HepG2 (cell line): ENCODE data around the gene HOXA7. TPM values are rescaled to one million over a fixed set of nuclear protein-coding genes. Genes with fewer than 3 reads are reported as not detected.

Experiments
- ATAC-seq: fragments of 200-7000 bp; cut with Tn5 transposase; 3 replicates; pipeline ENCODE4 v1.9.1; 2020; ENCODE audit warnings: mild to moderate bottlenecking, moderate library complexity
- BruUV-seq: library from RNA; stranded (reverse); fragments of 400-500 nt; replicated peaks from 2 replicates; lab custom pipeline; 2021; lab: Mats Ljungman, UMichigan
- CTCF ChIA-PET: fragments of 300-600 bp; formaldehyde crosslinking; extraction: SDS; loops from one replicate; lab custom pipeline; 2021; ENCODE audit warnings: low total read pairs, inconsistent platforms, low intra/inter-chr PET ratio; lab: Yijun Ruan, JAX
- POLR2A ChIA-PET: fragments of 350-600 bp; sonication (Branson Sonifier 250); formaldehyde crosslinking; loops from one replicate; lab custom pipeline; 2020; ENCODE audit warnings: antibody characterized with exemption, inconsistent platforms; lab: Yijun Ruan, JAX
- DNase-seq: peaks from one replicate; pipeline ENCODE4 v3.0.0-alpha.2; 2015; ENCODE audit warnings: low spot score
- FAIRE-seq: peaks from 3 replicates; lab custom pipeline; 2011; peaks lifted over from hg19 to GRCh38; lab: Jason Lieb, UNC
- H2AFZ ChIP-seq: one replicate; pipeline ENCODE4 v1.6.1; 2011; ENCODE audit warnings: low read length, inconsistent platforms
- H3K27ac ChIP-seq: fragments of 300-600 bp; 3 replicates; pipeline ENCODE4 v1.8.0; 2011; ENCODE audit warnings: mixed run types, mild to moderate bottlenecking, mixed read lengths, low read length, inconsistent platforms; ENCODE audit not compliant: insufficient read depth; ENCODE audit errors: extremely low read length
- H3K27me3 ChIP-seq, 2 experiments: fragments of 200-600 bp in 1 of 2; 2 replicates in 1 of 2; 3 replicates in 1 of 2; pipeline versions ENCODE4 v1.6.0 to v1.8.0; 2011; ENCODE audit warnings: low read length in 2 of 2, mild to moderate bottlenecking in 2 of 2, moderate library complexity in 2 of 2, inconsistent platforms in 1 of 2; ENCODE audit not compliant: insufficient read depth in 2 of 2, control insufficient read depth in 1 of 2
- H3K36me3 ChIP-seq, 2 experiments: fragments of 200-600 bp in 1 of 2; replicated peaks in 1 of 2; 2 replicates in 1 of 2; 3 replicates in 1 of 2; pipeline versions ENCODE4 v1.5.1 to v1.8.0; 2011; ENCODE audit warnings: low read length in 2 of 2, inconsistent platforms in 1 of 2; ENCODE audit not compliant: insufficient read depth in 2 of 2, control insufficient read depth in 1 of 2
- H3K4me1 ChIP-seq: 2 replicates; pipeline ENCODE4 v1.5.1; 2012; ENCODE audit warnings: low read length, inconsistent platforms; ENCODE audit not compliant: insufficient read depth
- H3K4me2 ChIP-seq: 2 replicates; pipeline ENCODE4 v1.6.0; 2011; ENCODE audit warnings: low read depth, low read length, inconsistent platforms
- H3K4me3 ChIP-seq, 3 experiments: fragments of 200-600 bp in 1 of 3; sonication (generic), shearing (Covaris generic) in 1 of 3; replicated peaks in 1 of 3; 2 replicates each; pipeline ENCODE4 v1.5.1; 2011 to 2016; ENCODE audit warnings: low read length in 3 of 3, inconsistent platforms in 2 of 3, low read depth in 2 of 3, mild to moderate bottlenecking in 2 of 3, control low read depth in 1 of 3, mixed read lengths in 1 of 3; ENCODE audit not compliant: insufficient read depth in 1 of 3
- H3K79me2 ChIP-seq: one replicate; pipeline ENCODE4 v1.6.1; 2011; ENCODE audit warnings: low read length, inconsistent platforms; ENCODE audit not compliant: insufficient read depth
- H3K9ac ChIP-seq: 2 replicates; pipeline ENCODE4 v1.6.0; 2011; ENCODE audit warnings: mild to moderate bottlenecking, low read depth, low read length, inconsistent platforms; ENCODE audit not compliant: insufficient read depth
- H3K9me3 ChIP-seq: 2 replicates; pipeline ENCODE4 v1.5.1; 2012; ENCODE audit warnings: mild to moderate bottlenecking, low read length
- H4K20me1 ChIP-seq: 2 replicates; pipeline ENCODE4 v1.6.0; 2011; ENCODE audit warnings: inconsistent platforms, mild to moderate bottlenecking, low read length, moderate library complexity; ENCODE audit not compliant: insufficient read depth
- MAF1 ChIP-seq: sonication (generic); formaldehyde crosslinking; IDR thresholded peaks from 2 replicates; pipeline ENCODE4 v1.5.0; 2020; ENCODE audit warnings: missing genetic modification reagents, borderline replicate concordance
- MBNL3 ChIP-seq: fragments of 250-450 bp; sonication (Bioruptor Pico); conservative IDR thresholded peaks from 2 replicates; pipeline ENCODE4 v1.8.0; 2022; ENCODE audit warnings: mild to moderate bottlenecking, inconsistent platforms
- PAX8 ChIP-seq: sonication (generic); formaldehyde crosslinking; IDR thresholded peaks from 2 replicates; pipeline ENCODE4 v1.8.0; 2022; ENCODE audit warnings: mild to moderate bottlenecking, missing genetic modification reagents, borderline replicate concordance
- TCF12 ChIP-seq, 2 experiments: fragments of 450-650 bp in 1 of 2; sonication (generic) in 1 of 2; formaldehyde crosslinking in 1 of 2; IDR thresholded peaks; 2 replicates each; pipeline versions ENCODE4 v1.6.1 to v1.8.0; 2017 to 2022; ENCODE audit warnings: antibody characterized with exemption in 1 of 2, mild to moderate bottlenecking in 1 of 2, missing genetic modification reagents in 1 of 2, moderate library complexity in 1 of 2
- ZNF180 ChIP-seq: sonication (generic); formaldehyde crosslinking; IDR thresholded peaks from 2 replicates; pipeline ENCODE4 v1.4.0; 2020; ENCODE audit warnings: low read depth, missing genetic modification reagents, borderline replicate concordance
- ZNF441 ChIP-seq: sonication (generic); formaldehyde crosslinking; IDR thresholded peaks from 2 replicates; pipeline ENCODE4 v1.7.0; 2021; ENCODE audit warnings: missing genetic modification reagents, borderline replicate concordance
- WGBS: methylation state at CpG from one replicate; pipeline ENCODE4 v1.1.6; 2017; ENCODE audit warnings: low lambda C conversion rate; 5-methylcytosine and 5-hydroxymethylcytosine counted together
- in situ Hi-C: cut with HindIII; loops from 2 replicates; pipeline ENCODE4 v1.10.0; 2017; ENCODE audit warnings: low pct_unique_long_range_greater_than_20kb; ENCODE audit not compliant: extremely low pct_ligation_motif_present
- intact Hi-C: fragments of 100-400 bp; cut with micrococcal nuclease; formaldehyde crosslinking; loops from one replicate; pipeline ENCODE4 v1.10.0; 2022; ENCODE audit not compliant: unreplicated experiment
- polyA plus RNA-seq, 8 experiments: library from polyadenylated mRNA; depleted of rRNA in 3 of 8; stranded (reverse) in 7 of 8; unstranded in 1 of 8; fragments of >200 nt; fragmentation: Illumina TruSeq in 4 of 8; extraction: Trizol in 4 of 8; gene quantifications; 2 replicates each; pipeline versions ENCODE4 v1.2.1 to v1.2.3, GENCODE V29; 2011 to 2016; ENCODE audit warnings: low read depth in 4 of 8, missing spikeins in 1 of 8, mixed read lengths in 1 of 8; ENCODE audit not compliant: insufficient read depth in 1 of 8
- total RNA-seq, 5 experiments: library from RNA; depleted of rRNA; stranded (reverse); fragments of >200 nt; fragmentation: Illumina TruSeq; extraction: Trizol; gene quantifications; 2 replicates each; pipeline ENCODE4 v1.2.3, GENCODE V29; 2016; ENCODE audit warnings: low read depth in 1 of 5
- TF ChIP-seq, protein P1 (sequence below): sonication (generic); formaldehyde crosslinking; IDR thresholded peaks from 2 replicates; pipeline ENCODE4 v1.4.0; 2020; ENCODE audit warnings: mild to moderate bottlenecking, missing genetic modification reagents

Gene HOXA7
- total and polyA plus RNA-seq, 2 of the 13 experiments (the other 11 are each of a cell fraction or from before 2014, with no cell fraction given): 0.05 TPM; not detected in 1

DNA sequence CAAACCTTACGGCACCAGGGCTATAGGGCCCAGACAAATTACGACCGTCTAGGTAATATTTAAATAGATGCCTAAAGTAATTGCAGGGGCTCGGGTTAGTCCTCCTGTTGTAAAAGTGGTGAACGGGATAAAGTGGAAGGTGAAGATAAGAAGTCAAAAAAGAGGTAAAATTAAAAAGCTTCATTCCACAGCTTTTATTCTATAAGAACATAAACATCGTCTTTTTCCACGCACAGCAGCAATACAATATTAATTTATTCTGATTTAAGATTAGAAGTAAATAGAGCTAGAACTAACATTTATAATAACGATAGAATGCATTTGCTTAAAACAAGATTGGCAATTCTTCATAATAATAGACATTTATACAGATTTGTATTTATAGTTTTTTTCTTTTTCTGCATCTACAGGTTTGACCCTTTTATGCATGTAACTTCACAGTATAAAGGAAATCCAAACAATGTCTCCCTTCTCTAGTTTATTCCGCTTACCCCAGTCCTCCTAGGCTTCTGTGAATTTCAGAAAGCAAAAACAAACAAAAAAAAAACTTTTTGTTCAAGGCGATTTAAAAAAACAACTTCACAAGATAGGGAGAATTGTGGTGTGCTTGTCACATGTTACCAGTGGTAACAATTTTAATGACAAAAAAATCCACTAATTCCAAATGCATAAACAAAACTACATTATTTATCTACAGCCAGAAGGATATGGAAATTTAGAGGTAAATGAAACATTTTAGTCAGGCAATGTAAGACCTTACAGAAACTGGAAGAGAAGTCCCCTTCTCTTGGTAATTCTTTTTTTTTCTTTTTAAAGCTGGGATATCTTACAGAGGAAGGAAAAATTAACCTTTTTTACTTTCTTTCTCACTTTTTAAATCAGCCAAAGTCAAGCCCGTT, 14.2 kb upstream of the HOXA7 start:
- FAIRE-seq (peak; percentile 59), ATAC-seq (no peak), DNase-seq (no peak)
- no peaks in the 10 kb centered on the region for H3K9me3 ChIP-seq
- H3K27ac ChIP-seq: no peak overlapping the region
- peaks cover 18% of the 10 kb centered on the region for H3K4me1 ChIP-seq
- no TSS peak for BruUV-seq
- H3K4me3 ChIP-seq: no peak overlapping the region
- TF ChIP-seq, protein P1, sequence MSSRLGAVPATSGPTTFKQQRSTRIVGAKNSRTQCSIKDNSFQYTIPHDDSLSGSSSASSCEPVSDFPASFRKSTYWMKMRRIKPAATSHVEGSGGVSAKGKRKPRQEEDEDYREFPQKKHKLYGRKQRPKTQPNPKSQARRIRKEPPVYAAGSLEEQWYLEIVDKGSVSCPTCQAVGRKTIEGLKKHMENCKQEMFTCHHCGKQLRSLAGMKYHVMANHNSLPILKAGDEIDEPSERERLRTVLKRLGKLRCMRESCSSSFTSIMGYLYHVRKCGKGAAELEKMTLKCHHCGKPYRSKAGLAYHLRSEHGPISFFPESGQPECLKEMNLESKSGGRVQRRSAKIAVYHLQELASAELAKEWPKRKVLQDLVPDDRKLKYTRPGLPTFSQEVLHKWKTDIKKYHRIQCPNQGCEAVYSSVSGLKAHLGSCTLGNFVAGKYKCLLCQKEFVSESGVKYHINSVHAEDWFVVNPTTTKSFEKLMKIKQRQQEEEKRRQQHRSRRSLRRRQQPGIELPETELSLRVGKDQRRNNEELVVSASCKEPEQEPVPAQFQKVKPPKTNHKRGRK: no peak
- TF ChIP-seq ZNF180 (CRISPR knock-in tag) (no peak), MAF1 (CRISPR knock-in tag) (no peak), TCF12 (IDR thresholded peaks at IDR 0.05) (no peak), TCF12 (CRISPR knock-in tag; IDR thresholded peaks at IDR 0.05) (no peak), PAX8 (CRISPR knock-in tag) (no peak), MBNL3 (CRISPR knock-in tag) (no peak), ZNF441 (CRISPR knock-in tag) (no peak)
- ChIA-PET POLR2A (no interaction called here), CTCF (no interaction called here)
- no peaks in the 10 kb centered on the region for H4K20me1 ChIP-seq
- H3K36me3 ChIP-seq: no peaks in the 10 kb centered on the region
- no peaks in the 10 kb centered on the region for H3K79me2 ChIP-seq
- H2AFZ ChIP-seq: no peak overlapping the region
- intact Hi-C loops: no loop called here
- H3K9ac ChIP-seq: no peak overlapping the region
- 73% methylated on average over 11 of the region's 11 CpGs for WGBS
- in situ Hi-C loops: loop anchor here (25.0 kb wide), 1 partner anchor 1083 kb away; no protein-coding TSS in a partner anchor
- peak overlapping the region; percentile 41 for H3K4me2 ChIP-seq
- H3K27me3 ChIP-seq: peaks cover 0 to 56% of the 10 kb centered on the region in 2 experiments
